T-helper 2 cell treated with Interferon-gamma antibody and Interleukin-4, amounts not matched to agents 5 μg/mL and 100 μg/mL, for 36 hours (primary cell): ENCODE data around the gene NFKB1.

ENCODE experiments used
- DNase-seq: peaks from one replicate; pipeline ENCODE4 v3.0.0; 2021; ENCODE audit warnings: low spot score
- H3K27ac Mint-ChIP-seq: one replicate; pipeline ENCODE4 v1.8.0; 2021; ENCODE audit warnings: mild to moderate bottlenecking, mixed read lengths
- H3K27me3 Mint-ChIP-seq: one replicate; pipeline ENCODE4 v1.8.0; 2021; ENCODE audit warnings: low read depth, mixed read lengths
- H3K36me3 Mint-ChIP-seq: one replicate; pipeline ENCODE4 v1.8.0; 2021; ENCODE audit warnings: low read depth, mixed read lengths
- H3K4me1 Mint-ChIP-seq: one replicate; pipeline ENCODE4 v1.8.0; 2021; ENCODE audit warnings: low read depth, mixed read lengths
- H3K4me3 Mint-ChIP-seq: one replicate; pipeline ENCODE4 v1.8.0; 2022; ENCODE audit warnings: mild to moderate bottlenecking, moderate library complexity, mixed read lengths
- H3K9me3 Mint-ChIP-seq: one replicate; pipeline ENCODE4 v1.8.0; 2021; ENCODE audit warnings: mixed read lengths

The NFKB1 gene

GRCh38 chr4:102593147-102593546, 92.0 kb downstream of the NFKB1 start:
- H3K27me3 Mint-ChIP-seq, result no peaks in the 10 kb centered on the region
- H3K27ac Mint-ChIP-seq, result peak overlapping the region; percentile 82
- H3K4me1 Mint-ChIP-seq, result peaks cover 85% of the 10 kb centered on the region
- H3K4me3 Mint-ChIP-seq, result peak overlapping the region; percentile 56
- DNase-seq, result no peak
- peaks cover 91% of the 10 kb centered on the region for H3K36me3 Mint-ChIP-seq
- H3K9me3 Mint-ChIP-seq, result peaks cover 18% of the 10 kb centered on the region

- Mint-ChIP-seq H3K27ac (peak overlapping the region; percentile 81), H3K27me3 (no peaks in the 10 kb centered on the region), H3K4me1 (peaks cover 86% of the 10 kb centered on the region), H3K4me3 (peak overlapping the region; percentile 59), H3K36me3 (peaks cover 93% of the 10 kb centered on the region), H3K9me3 (peaks cover 18% of the 10 kb centered on the region)
- DNase-seq, result no peak
Measured at GRCh38 chr4:102594000-102594399, 92.8 kb downstream of the NFKB1 start.

DNA sequence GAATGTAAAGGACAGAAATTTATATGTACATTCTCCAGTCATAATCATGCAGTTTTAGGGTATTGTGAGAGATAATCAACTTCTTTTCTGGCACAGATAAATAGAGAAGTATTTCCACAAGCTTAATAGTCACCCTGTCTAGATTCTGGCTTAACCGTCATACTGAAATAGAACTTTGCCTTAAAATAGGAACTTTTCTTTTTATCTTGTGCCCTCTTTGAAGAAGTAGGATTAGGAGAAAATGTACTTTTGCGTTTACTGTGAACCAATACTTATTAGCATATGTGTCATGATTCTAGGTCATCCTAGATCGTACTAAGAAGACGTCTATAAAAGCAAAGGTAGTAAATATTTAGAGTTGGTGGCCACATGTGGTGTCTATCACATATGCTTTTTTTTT, 95.4 kb downstream of the NFKB1 start:
- Mint-ChIP-seq H3K4me1 (peaks cover 81% of the 10 kb centered on the region), H3K4me3 (peak overlapping the region; percentile 8), H3K9me3 (peaks cover 6% of the 10 kb centered on the region), H3K36me3 (peaks cover 90% of the 10 kb centered on the region), H3K27me3 (no peaks in the 10 kb centered on the region), H3K27ac (peak overlapping the region; percentile 61)
- DNase-seq, result no peak

GRCh38 chr4:102598086-102598761, 97.1 kb downstream of the NFKB1 start:
- peak overlapping the region; percentile 73 for H3K4me3 Mint-ChIP-seq
- no peak for DNase-seq
- H3K27ac Mint-ChIP-seq, result peak overlapping the region; percentile 92
- H3K9me3 Mint-ChIP-seq, result no peaks in the 10 kb centered on the region
- H3K36me3 Mint-ChIP-seq, result peaks cover 84% of the 10 kb centered on the region
- H3K4me1 Mint-ChIP-seq, result peaks cover 66% of the 10 kb centered on the region
- H3K27me3 Mint-ChIP-seq, result no peaks in the 10 kb centered on the region

- Mint-ChIP-seq H3K27me3 (no peaks in the 10 kb centered on the region), H3K4me1 (peaks cover 67% of the 10 kb centered on the region), H3K9me3 (no peaks in the 10 kb centered on the region), H3K27ac (peak overlapping the region; percentile 92), H3K36me3 (peaks cover 88% of the 10 kb centered on the region), H3K4me3 (peak overlapping the region; percentile 73)
- no peak for DNase-seq
Measured at GRCh38 chr4:102598762-102599374, 97.7 kb downstream of the NFKB1 start.

DNA sequence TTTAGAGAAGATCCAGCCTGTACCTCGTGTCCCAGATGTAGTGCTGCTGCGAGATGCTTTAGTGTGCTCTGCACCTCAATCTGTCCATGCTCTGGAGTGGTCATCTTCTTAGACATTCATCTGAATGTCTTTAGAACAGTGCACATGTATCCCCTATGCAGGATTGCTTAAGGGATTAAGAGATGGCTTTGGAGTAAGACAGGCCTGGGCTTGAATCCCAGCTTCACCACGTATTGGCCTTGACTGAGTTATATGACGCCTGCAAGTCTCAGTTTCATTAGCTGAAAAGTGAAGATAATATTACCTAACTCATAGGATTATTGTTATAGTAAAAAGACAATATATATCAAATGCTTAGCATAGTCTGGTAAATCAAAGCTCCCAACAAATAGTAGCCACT, 98.3 kb downstream of the NFKB1 start:
- H3K4me3 Mint-ChIP-seq, result peak overlapping the region; percentile 73
- peaks cover 87% of the 10 kb centered on the region for H3K36me3 Mint-ChIP-seq
- DNase-seq, result no peak
- H3K9me3 Mint-ChIP-seq, result peaks cover 2% of the 10 kb centered on the region
- peak overlapping the region; percentile 92 for H3K27ac Mint-ChIP-seq
- no peaks in the 10 kb centered on the region for H3K27me3 Mint-ChIP-seq
- H3K4me1 Mint-ChIP-seq, result peaks cover 65% of the 10 kb centered on the region

GRCh38 chr4:102599886-102600285, 98.7 kb downstream of the NFKB1 start:
- peaks cover 4% of the 10 kb centered on the region for H3K9me3 Mint-ChIP-seq
- DNase-seq, result no peak
- H3K36me3 Mint-ChIP-seq, result peaks cover 87% of the 10 kb centered on the region
- H3K27ac Mint-ChIP-seq, result no peak overlapping the region
- H3K27me3 Mint-ChIP-seq, result no peaks in the 10 kb centered on the region
- H3K4me1 Mint-ChIP-seq, result peaks cover 66% of the 10 kb centered on the region
- no peak overlapping the region for H3K4me3 Mint-ChIP-seq

DNA sequence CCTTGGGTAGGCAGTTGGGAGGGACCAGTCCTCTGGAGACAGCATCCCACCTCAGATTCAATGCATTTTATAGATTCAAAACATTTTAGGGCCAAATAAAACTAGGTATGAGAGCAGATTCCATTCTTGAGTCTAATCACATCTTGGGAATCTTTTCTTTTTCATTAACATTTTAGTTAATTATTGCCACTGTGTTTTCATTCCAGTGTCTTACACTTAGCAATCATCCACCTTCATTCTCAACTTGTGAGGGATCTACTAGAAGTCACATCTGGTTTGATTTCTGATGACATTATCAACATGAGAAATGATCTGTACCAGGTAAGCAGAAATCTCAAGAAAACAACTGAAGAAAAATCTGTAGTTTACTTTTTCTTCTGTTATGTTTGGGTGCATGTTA, 99.5 kb downstream of the NFKB1 start:
- peaks cover 4% of the 10 kb centered on the region for H3K9me3 Mint-ChIP-seq
- H3K27ac Mint-ChIP-seq, result no peak overlapping the region
- H3K27me3 Mint-ChIP-seq, result no peaks in the 10 kb centered on the region
- peaks cover 65% of the 10 kb centered on the region for H3K4me1 Mint-ChIP-seq
- no peak overlapping the region for H3K4me3 Mint-ChIP-seq
- H3K36me3 Mint-ChIP-seq, result peaks cover 88% of the 10 kb centered on the region
- no peak for DNase-seq

DNA sequence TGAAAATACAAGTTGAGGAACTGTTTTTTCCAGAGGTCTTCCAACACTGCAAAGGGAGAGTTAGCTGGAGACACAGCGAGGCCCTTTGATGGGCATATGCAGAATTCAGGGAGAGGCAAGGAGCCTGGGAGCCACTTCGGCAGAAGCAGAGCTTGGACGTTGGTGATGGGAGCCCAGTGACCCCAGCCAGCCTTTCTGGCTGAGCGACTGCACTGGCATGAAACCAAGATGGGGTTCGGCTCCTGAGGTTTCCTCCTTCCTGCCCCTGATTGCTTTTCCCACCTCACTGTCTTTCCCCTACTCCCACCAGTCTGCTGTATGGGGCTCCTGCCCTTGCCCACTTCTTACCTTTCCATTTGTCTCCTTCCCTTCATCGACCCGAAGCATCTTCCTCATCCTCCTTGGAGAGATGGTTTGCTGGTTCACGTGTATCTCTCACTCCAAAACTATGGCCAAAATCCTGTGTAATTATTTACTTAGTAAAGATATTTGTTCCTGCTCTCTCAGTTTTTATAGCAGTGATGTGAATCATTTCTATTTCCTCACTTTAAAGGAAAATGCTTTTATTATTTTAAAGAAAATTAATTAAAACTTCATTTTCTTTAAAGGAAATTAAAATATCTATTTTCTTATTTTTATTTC, 100.5 kb downstream of the NFKB1 start:
- H3K4me3 Mint-ChIP-seq, result no peak overlapping the region
- H3K27ac Mint-ChIP-seq, result no peak overlapping the region

DNA sequence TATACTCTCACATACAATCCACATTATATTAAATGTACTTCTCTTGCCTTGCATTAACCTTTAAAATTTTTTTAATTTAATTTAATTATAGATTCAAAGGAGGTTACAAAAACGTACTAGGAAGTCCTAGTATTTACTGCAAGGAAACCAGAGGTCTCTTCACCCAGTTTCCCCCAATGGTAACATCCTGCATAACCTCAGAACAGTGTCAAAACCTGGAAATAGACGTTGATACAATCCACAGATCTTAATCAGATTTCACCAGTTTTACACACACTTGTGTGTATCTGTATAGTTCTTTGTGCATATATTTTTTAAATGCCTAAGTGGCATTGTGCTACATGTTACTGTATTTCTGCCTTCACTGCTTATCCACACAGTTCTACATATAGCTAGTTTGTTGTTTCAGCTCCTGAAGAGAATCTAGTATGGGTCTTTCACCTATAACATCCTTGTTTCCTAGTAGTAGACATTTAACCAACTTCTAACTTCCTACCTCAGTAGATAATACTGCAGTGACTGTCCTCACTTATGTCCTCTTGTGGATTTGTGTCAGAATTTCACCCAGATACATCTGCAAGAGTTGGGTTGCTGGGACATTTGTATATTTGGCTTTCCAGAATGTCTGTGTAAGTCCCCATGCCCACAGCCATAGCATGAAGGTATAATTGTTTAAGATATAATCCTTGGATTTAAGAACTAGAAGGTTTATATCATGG, 103.2 kb downstream of the NFKB1 start:
- peak overlapping the region; percentile 31 for H3K27ac Mint-ChIP-seq
- no peaks in the 10 kb centered on the region for H3K27me3 Mint-ChIP-seq
- peaks cover 53% of the 10 kb centered on the region for H3K4me1 Mint-ChIP-seq
- peak overlapping the region; percentile 29 for H3K4me3 Mint-ChIP-seq
- H3K9me3 Mint-ChIP-seq, result peaks cover 4% of the 10 kb centered on the region
- H3K36me3 Mint-ChIP-seq, result peaks cover 85% of the 10 kb centered on the region
- DNase-seq, result no peak

More for the DNA sequence above, 100.5 kb downstream of the NFKB1 start:
- Mint-ChIP-seq H3K4me1 (peaks cover 57% of the 10 kb centered on the region), H3K36me3 (peaks cover 85% of the 10 kb centered on the region), H3K9me3 (peaks cover 4% of the 10 kb centered on the region), H3K27me3 (no peaks in the 10 kb centered on the region)
- no peak for DNase-seq

DNA sequence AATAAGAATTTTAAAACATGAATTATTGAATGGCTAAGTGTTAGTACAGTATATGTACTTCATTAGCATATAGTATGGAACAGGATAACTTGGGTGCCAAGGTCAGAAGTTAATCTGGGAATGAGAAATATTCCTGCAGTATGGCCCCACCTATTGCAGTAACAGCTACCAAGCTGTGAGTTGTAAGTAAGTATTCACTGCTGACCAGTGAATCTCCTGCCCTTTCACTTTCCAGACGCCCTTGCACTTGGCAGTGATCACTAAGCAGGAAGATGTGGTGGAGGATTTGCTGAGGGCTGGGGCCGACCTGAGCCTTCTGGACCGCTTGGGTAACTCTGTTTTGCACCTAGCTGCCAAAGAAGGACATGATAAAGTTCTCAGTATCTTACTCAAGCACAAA, 105.1 kb downstream of the NFKB1 start:
- Mint-ChIP-seq H3K36me3 (peaks cover 86% of the 10 kb centered on the region), H3K27ac (no peak overlapping the region), H3K4me1 (peaks cover 57% of the 10 kb centered on the region), H3K9me3 (peaks cover 4% of the 10 kb centered on the region), H3K27me3 (no peaks in the 10 kb centered on the region), H3K4me3 (no peak overlapping the region)
- DNase-seq, result no peak

GRCh38 chr4:102606846-102607450, 105.8 kb downstream of the NFKB1 start:
- Mint-ChIP-seq H3K27ac (no peak overlapping the region), H3K36me3 (peaks cover 86% of the 10 kb centered on the region)

GRCh38 chr4:102608190-102608589, 107.0 kb downstream of the NFKB1 start:
- Mint-ChIP-seq H3K9me3 (peaks cover 4% of the 10 kb centered on the region), H3K4me3 (no peak overlapping the region), H3K27ac (no peak overlapping the region), H3K36me3 (peaks cover 92% of the 10 kb centered on the region), H3K4me1 (peaks cover 73% of the 10 kb centered on the region), H3K27me3 (no peaks in the 10 kb centered on the region)
- no peak for DNase-seq

More at GRCh38 chr4:102606846-102607450, 105.8 kb downstream of the NFKB1 start:
- no peak for DNase-seq
- no peaks in the 10 kb centered on the region for H3K27me3 Mint-ChIP-seq
- H3K4me1 Mint-ChIP-seq, result peaks cover 64% of the 10 kb centered on the region
- H3K4me3 Mint-ChIP-seq, result no peak overlapping the region
- H3K9me3 Mint-ChIP-seq, result peaks cover 4% of the 10 kb centered on the region
